ENCODE data around the gene SLAMF9. TPM values are rescaled to one million over a fixed set of nuclear protein-coding genes. Genes with fewer than 3 reads are reported as not detected.
A peak's percentile ranks its signal among the peaks of the same experiment; 100 is the strongest.

Gene SLAMF9
- total RNA-seq, 2 donors from 2014 or later = not detected

GRCh38 chr1:159902541-159902940, 51.5 kb downstream of the SLAMF9 start:
- Histone ChIP-seq H3K36me3 (ENCODE audit: control insufficient read depth, insufficient read depth, low read length) (no peaks in the 10 kb centered on the region), H3K9ac (ENCODE audit: extremely low read depth, low read length, poor library complexity, severe bottlenecking) (no peak overlapping the region), H3K4me1 (ENCODE audit: control insufficient read depth, insufficient read depth, low read length) (peaks cover 11% of the 10 kb centered on the region), H3K9me3 (ENCODE audit: control insufficient read depth, low read length) (peaks cover 16% of the 10 kb centered on the region), H3K4me3 (ENCODE audit: low read length) (no peak overlapping the region), H3K27me3 (ENCODE audit: control insufficient read depth, insufficient read depth, low read length, poor library complexity, severe bottlenecking) (no peaks in the 10 kb centered on the region), H3K27ac (ENCODE audit: low read depth, low read length) (no peak overlapping the region)
- H3K27me3 Mint-ChIP-seq (ENCODE audit: insufficient read depth) = peaks cover 18% of the 10 kb centered on the region
- DNase-seq = peak; percentile 17
- no peaks in the 10 kb centered on the region for H3K36me3 Mint-ChIP-seq (ENCODE audit: low read depth)
- no peak overlapping the region for H3K4me3 Mint-ChIP-seq
- H3K9me3 Mint-ChIP-seq = peaks cover 15% of the 10 kb centered on the region
- no peak overlapping the region for H3K27ac Mint-ChIP-seq
- 99 to 100% methylated on average over 3 of the region's 3 CpGs for WGBS, 2 experiments (ENCODE audit: insufficient coverage in 1 of 2, insufficient read length in 1 of 2)
- peaks cover 24% of the 10 kb centered on the region for H3K4me1 Mint-ChIP-seq
- no peak for TF ChIP-seq CTCF (conservative IDR thresholded peaks at IDR 0.05)

Other genes starting within 250 kb of the SLAMF9 start
- 1 to 10 TPM in 1 of 2 donors, not detected in 1; 1.2 TPM for gene CRP, start 239.6 kb downstream of the SLAMF9 start, total RNA-seq
- 10 to 100 TPM; 28.8 to 32.3 TPM for gene DUSP23, start 173.3 kb downstream of the SLAMF9 start, total RNA-seq
- gene FCRL6, start 151.9 kb downstream of the SLAMF9 start, total RNA-seq = not detected
- not detected for gene SLAMF8, start 127.4 kb downstream of the SLAMF9 start, total RNA-seq
- gene VSIG8, start 91.6 kb downstream of the SLAMF9 start, total RNA-seq = not detected
- gene CFAP45, start 54.1 kb downstream of the SLAMF9 start, total RNA-seq = under 1 TPM; 0.49 to 0.55 TPM
- gene TAGLN2, start 28.7 kb downstream of the SLAMF9 start, total RNA-seq = 100 to 1,000 TPM; 136 to 221 TPM
- gene IGSF9, start 8.6 kb downstream of the SLAMF9 start, total RNA-seq = 1 to 10 TPM; 7.5 to 9.2 TPM
- 1 to 10 TPM; 4.6 to 5.2 TPM for gene PIGM, start 77.8 kb upstream of the SLAMF9 start, total RNA-seq
- gene KCNJ10, start 115.9 kb upstream of the SLAMF9 start, total RNA-seq = under 1 TPM in 1 of 2 donors, not detected in 1; 0.26 TPM
- gene KCNJ9, start 127.3 kb upstream of the SLAMF9 start, total RNA-seq = not detected
- 10 to 100 TPM; 34.5 to 35.9 TPM for gene IGSF8, start 144.4 kb upstream of the SLAMF9 start, total RNA-seq
- gene ATP1A2, start 161.5 kb upstream of the SLAMF9 start, total RNA-seq = 1 to 10 TPM; 3.0 to 3.2 TPM
- under 1 TPM; 0.55 to 0.75 TPM for gene ATP1A4, start 197.4 kb upstream of the SLAMF9 start, total RNA-seq
- under 1 TPM; 0.29 to 0.77 TPM for gene CASQ1, start 236.3 kb upstream of the SLAMF9 start, total RNA-seq